WTC11 (cell line): ENCODE data around the gene FEZF1. TPM values are rescaled to one million over a fixed set of nuclear protein-coding genes. Genes with fewer than 3 reads are reported as not detected.

Source experiments
- AR ChIP-seq: fragments of 250-450 bp; sonication (Bioruptor Pico); IDR thresholded peaks from 2 replicates; pipeline ENCODE4 v1.9.0; 2021; ENCODE audit warnings: mild to moderate bottlenecking
- ARID4B ChIP-seq: sonication (generic); formaldehyde crosslinking; IDR thresholded peaks from 2 replicates; pipeline ENCODE4 v1.8.0; 2023; ENCODE audit warnings: missing genetic modification reagents, mild to moderate bottlenecking, borderline replicate concordance
- ATF1 ChIP-seq: sonication (generic); formaldehyde crosslinking; IDR thresholded peaks from 2 replicates; pipeline ENCODE4 v1.8.1; 2023; ENCODE audit warnings: mild to moderate bottlenecking, moderate library complexity, missing genetic modification reagents
- CTCF ChIP-seq: fragments of 200-600 bp; IDR thresholded peaks from 2 replicates; pipeline ENCODE4 v1.8.0; 2022; ENCODE audit warnings: antibody characterized with exemption
- E2F5 ChIP-seq: sonication (generic); formaldehyde crosslinking; IDR thresholded peaks from 2 replicates; pipeline ENCODE4 v1.8.1; 2022; ENCODE audit warnings: mild to moderate bottlenecking, moderate library complexity, missing genetic modification reagents
- ELF4 ChIP-seq: sonication (generic); formaldehyde crosslinking; IDR thresholded peaks from 2 replicates; pipeline ENCODE4 v1.8.1; 2022; ENCODE audit warnings: low read depth, mild to moderate bottlenecking, moderate library complexity, missing genetic modification reagents
- FOXK1 ChIP-seq: sonication (generic); formaldehyde crosslinking; IDR thresholded peaks from 2 replicates; pipeline ENCODE4 v1.8.0; 2022; ENCODE audit warnings: mild to moderate bottlenecking, moderate library complexity, missing genetic modification reagents
- FOXP1 ChIP-seq: sonication (generic); formaldehyde crosslinking; IDR thresholded peaks from 2 replicates; pipeline ENCODE4 v1.8.0; 2022; ENCODE audit warnings: missing genetic modification reagents, mild to moderate bottlenecking, moderate library complexity, borderline replicate concordance
- FOXP4 ChIP-seq: sonication (generic); formaldehyde crosslinking; IDR thresholded peaks from 2 replicates; pipeline ENCODE4 v1.8.0; 2022; ENCODE audit warnings: mild to moderate bottlenecking, missing genetic modification reagents
- KAT7 ChIP-seq: sonication (generic); formaldehyde crosslinking; IDR thresholded peaks from 2 replicates; pipeline ENCODE4 v1.8.1; 2023; ENCODE audit warnings: missing genetic modification reagents, mild to moderate bottlenecking, borderline replicate concordance
- NFATC4 ChIP-seq: fragments of 250-450 bp; sonication (Bioruptor Pico); IDR thresholded peaks from 2 replicates; pipeline ENCODE4 v1.9.0; 2021; ENCODE audit warnings: mild to moderate bottlenecking
- NR2C2 ChIP-seq: sonication (generic); formaldehyde crosslinking; IDR thresholded peaks from 2 replicates; pipeline ENCODE4 v1.8.0; 2022; ENCODE audit warnings: mild to moderate bottlenecking, missing genetic modification reagents
- NR3C1 ChIP-seq: sonication (generic); formaldehyde crosslinking; conservative IDR thresholded peaks from 2 replicates; pipeline ENCODE4 v1.8.1; 2023; ENCODE audit warnings: low read depth, mild to moderate bottlenecking, missing genetic modification reagents
- PRRX2 ChIP-seq: fragments of 250-450 bp; sonication (Bioruptor Pico); IDR thresholded peaks from 2 replicates; pipeline ENCODE4 v1.8.0; 2021; ENCODE audit warnings: mild to moderate bottlenecking
- USF1 ChIP-seq: sonication (generic); formaldehyde crosslinking; IDR thresholded peaks from 2 replicates; pipeline ENCODE4 v1.8.0; 2022; ENCODE audit warnings: mild to moderate bottlenecking, missing genetic modification reagents
- USF2 ChIP-seq: sonication (generic); formaldehyde crosslinking; IDR thresholded peaks from 2 replicates; pipeline ENCODE4 v1.8.1; 2023; ENCODE audit warnings: mild to moderate bottlenecking, missing genetic modification reagents, moderate library complexity
- ZNF396 ChIP-seq: fragments of 250-450 bp; sonication (Bioruptor Pico); IDR thresholded peaks from 2 replicates; pipeline ENCODE4 v1.8.0; 2021; ENCODE audit warnings: mild to moderate bottlenecking, moderate library complexity, borderline replicate concordance
- ZNF416 ChIP-seq: fragments of 250-450 bp; sonication (Bioruptor Pico); IDR thresholded peaks from 2 replicates; pipeline ENCODE4 v1.9.0; 2021; ENCODE audit warnings: mild to moderate bottlenecking, inconsistent platforms
- ZNF425 ChIP-seq: fragments of 250-450 bp; sonication (Bioruptor Pico); conservative IDR thresholded peaks from 2 replicates; pipeline ENCODE4 v1.9.0; 2021; ENCODE audit warnings: mild to moderate bottlenecking
- ZSCAN18 ChIP-seq: fragments of 250-450 bp; sonication (Bioruptor Pico); IDR thresholded peaks from 2 replicates; pipeline ENCODE4 v2.1.2; 2022; ENCODE audit warnings: mild to moderate bottlenecking, moderate library complexity
- total RNA-seq: library from RNA; stranded (reverse); gene quantifications from 3 replicates; pipeline ENCODE4 v1.2.3, GENCODE V29; 2021

Gene FEZF1
- total RNA-seq, 1 experiment from 2014 or later: 20.0 TPM

GRCh38 chr7:122305475-122306319 is 1.1 kb upstream of the FEZF1 start (continued):
- TF ChIP-seq FOXK1 (peak; percentile 46; the same call in 1 of the 2 replicates), PRRX2 (CRISPR knock-in tag) (no peak), NFATC4 (CRISPR knock-in tag) (no peak), CTCF (no peak), NR3C1 (no peak), AR (CRISPR knock-in tag) (no peak), ZSCAN18 (CRISPR knock-in tag) (no peak), KAT7 (CRISPR knock-in tag) (peak; percentile 46; the same call in 1 of the 2 replicates), USF2 (CRISPR knock-in tag) (no peak; the same call in 1 of the 2 replicates), ZNF425 (CRISPR knock-in tag) (no peak), USF1 (no peak), FOXP1 (CRISPR knock-in tag) (peak; percentile 65; the same call in 1 of the 2 replicates), E2F5 (peak; percentile 51; the same call in 1 of the 2 replicates), ATF1 (CRISPR knock-in tag) (no peak), NR2C2 (CRISPR knock-in tag) (no peak), ZNF416 (CRISPR knock-in tag) (no peak), ZNF396 (CRISPR knock-in tag) (no peak), ELF4 (CRISPR knock-in tag) (no peak), FOXP4 (CRISPR knock-in tag) (peak; percentile 75; the same call in 1 of the 2 replicates), ARID4B (CRISPR knock-in tag) (peak; percentile 19; the same call in 1 of the 2 replicates)
